GM12864 (cell line): ENCODE results near the gene THBS2.

ENCODE experiments used
- DNase-seq: peaks from one replicate; pipeline ENCODE4 v3.0.0-alpha.2; 2011; ENCODE audit warnings: low read depth
- H3K4me3 ChIP-seq: 2 replicates; pipeline ENCODE4 v1.5.1; 2011; ENCODE audit warnings: mild to moderate bottlenecking, low read depth, low read length, control low read depth
- CTCF ChIP-seq: IDR thresholded peaks from 2 replicates; pipeline ENCODE4 v1.5.1; 2011; ENCODE audit warnings: low read depth, mild to moderate bottlenecking, moderate library complexity, low read length, control low read depth, inconsistent platforms; ENCODE audit errors: missing control alignments

Gene THBS2

GRCh38 chr6:169227116-169227515 lies 26.5 kb downstream of the THBS2 start:
- no peak for DNase-seq
- no peak for TF ChIP-seq CTCF
- H3K4me3 ChIP-seq = no peak overlapping the region

- DNase-seq = no peak
- TF ChIP-seq CTCF = no peak
These were observed 27.8 kb downstream of the THBS2 start for GRCh38 chr6:169225887-169226286.

GRCh38 chr6:169225131-169225576 lies 28.5 kb downstream of the THBS2 start:
- no peak for TF ChIP-seq CTCF
- no peak for DNase-seq
- no peak overlapping the region for H3K4me3 ChIP-seq

More at GRCh38 chr6:169225887-169226286, 27.8 kb downstream of the THBS2 start:
- H3K4me3 ChIP-seq = no peak overlapping the region

- DNase-seq = no peak
- no peak for TF ChIP-seq CTCF
- no peak overlapping the region for H3K4me3 ChIP-seq
These were observed 28.9 kb downstream of the THBS2 start for GRCh38 chr6:169224716-169225115.

GRCh38 chr6:169224185-169224695 lies 29.4 kb downstream of the THBS2 start:
- no peak for DNase-seq
- H3K4me3 ChIP-seq = no peak overlapping the region
- no peak for TF ChIP-seq CTCF

GRCh38 chr6:169223006-169223405 lies 30.6 kb downstream of the THBS2 start:
- no peak for TF ChIP-seq CTCF

GRCh38 chr6:169222126-169222525 lies 31.5 kb downstream of the THBS2 start:
- no peak for DNase-seq
- TF ChIP-seq CTCF = no peak
- H3K4me3 ChIP-seq = no peak overlapping the region

More at GRCh38 chr6:169223006-169223405, 30.6 kb downstream of the THBS2 start:
- H3K4me3 ChIP-seq = no peak overlapping the region
- DNase-seq = no peak
